Hematopoietic multipotent progenitor cell treated with erythropoietin and hydrocortisone succinate and interleukin-3 and kit ligand, for 15 days (in vitro differentiated cells): Measurements from ENCODE around the gene SNX2.

Experiments
- DNase-seq: peaks from one replicate; pipeline ENCODE4 v3.0.0-alpha.2; 2015; ENCODE audit warnings: low spot score

SNX2 gene

GRCh38 chr5:122772446-122772845 lies 2.4 kb upstream of the SNX2 start:
- DNase-seq, result no peak

- DNase-seq, result no peak
These were observed 1.3 kb upstream of the SNX2 start for GRCh38 chr5:122773619-122774018.

GRCh38 chr5:122774519-122774860 lies 390 bp upstream of the SNX2 start:
- DNase-seq, result no peak

GRCh38 chr5:122775550-122776542 lies 966 bp downstream of the SNX2 start:
- peak; percentile 16 for DNase-seq

- no peak for DNase-seq
These were observed 3.3 kb downstream of the SNX2 start for GRCh38 chr5:122778157-122778556.

- no peak for DNase-seq
These were observed 4.6 kb downstream of the SNX2 start for GRCh38 chr5:122779451-122779850.

- no peak for DNase-seq
These were observed 5.4 kb downstream of the SNX2 start for GRCh38 chr5:122780296-122780695.

- no peak for DNase-seq
These were observed 6.6 kb downstream of the SNX2 start for GRCh38 chr5:122781465-122781864.

- DNase-seq, result no peak
These were observed 10.4 kb downstream of the SNX2 start for GRCh38 chr5:122785294-122785693.

GRCh38 chr5:122788371-122788770 lies 13.5 kb downstream of the SNX2 start:
- no peak for DNase-seq

- no peak for DNase-seq
These were observed 14.1 kb downstream of the SNX2 start for GRCh38 chr5:122788996-122789395.

GRCh38 chr5:122789461-122790171 lies 14.7 kb downstream of the SNX2 start:
- DNase-seq, result no peak

GRCh38 chr5:122790354-122791103 lies 15.6 kb downstream of the SNX2 start:
- DNase-seq, result no peak

- DNase-seq, result no peak
These were observed 30.6 kb downstream of the SNX2 start for GRCh38 chr5:122805481-122805880.

GRCh38 chr5:122810405-122810804 lies 35.5 kb downstream of the SNX2 start:
- no peak for DNase-seq

GRCh38 chr5:122815218-122815767 lies 40.4 kb downstream of the SNX2 start:
- DNase-seq, result no peak

- DNase-seq, result no peak
These were observed 41.9 kb downstream of the SNX2 start for GRCh38 chr5:122816756-122817155.

- DNase-seq, result no peak
These were observed 57.1 kb downstream of the SNX2 start for GRCh38 chr5:122831984-122832383.

- DNase-seq, result no peak
These were observed 60.8 kb downstream of the SNX2 start for GRCh38 chr5:122835681-122836080.

- no peak for DNase-seq
These were observed 62.1 kb downstream of the SNX2 start for GRCh38 chr5:122836947-122837346.

GRCh38 chr5:122839731-122840130 lies 64.9 kb downstream of the SNX2 start:
- DNase-seq, result no peak

- DNase-seq, result no peak
These were observed 67.2 kb downstream of the SNX2 start for GRCh38 chr5:122842016-122842580.
